Measurements from ENCODE around the gene BICRAL.
"Not testable (repeated sequence)": the region's sequence is repeated elsewhere in the genome, so short reads cannot be mapped to it uniquely, and the experiment has no call there.

The BICRAL gene, protein sequence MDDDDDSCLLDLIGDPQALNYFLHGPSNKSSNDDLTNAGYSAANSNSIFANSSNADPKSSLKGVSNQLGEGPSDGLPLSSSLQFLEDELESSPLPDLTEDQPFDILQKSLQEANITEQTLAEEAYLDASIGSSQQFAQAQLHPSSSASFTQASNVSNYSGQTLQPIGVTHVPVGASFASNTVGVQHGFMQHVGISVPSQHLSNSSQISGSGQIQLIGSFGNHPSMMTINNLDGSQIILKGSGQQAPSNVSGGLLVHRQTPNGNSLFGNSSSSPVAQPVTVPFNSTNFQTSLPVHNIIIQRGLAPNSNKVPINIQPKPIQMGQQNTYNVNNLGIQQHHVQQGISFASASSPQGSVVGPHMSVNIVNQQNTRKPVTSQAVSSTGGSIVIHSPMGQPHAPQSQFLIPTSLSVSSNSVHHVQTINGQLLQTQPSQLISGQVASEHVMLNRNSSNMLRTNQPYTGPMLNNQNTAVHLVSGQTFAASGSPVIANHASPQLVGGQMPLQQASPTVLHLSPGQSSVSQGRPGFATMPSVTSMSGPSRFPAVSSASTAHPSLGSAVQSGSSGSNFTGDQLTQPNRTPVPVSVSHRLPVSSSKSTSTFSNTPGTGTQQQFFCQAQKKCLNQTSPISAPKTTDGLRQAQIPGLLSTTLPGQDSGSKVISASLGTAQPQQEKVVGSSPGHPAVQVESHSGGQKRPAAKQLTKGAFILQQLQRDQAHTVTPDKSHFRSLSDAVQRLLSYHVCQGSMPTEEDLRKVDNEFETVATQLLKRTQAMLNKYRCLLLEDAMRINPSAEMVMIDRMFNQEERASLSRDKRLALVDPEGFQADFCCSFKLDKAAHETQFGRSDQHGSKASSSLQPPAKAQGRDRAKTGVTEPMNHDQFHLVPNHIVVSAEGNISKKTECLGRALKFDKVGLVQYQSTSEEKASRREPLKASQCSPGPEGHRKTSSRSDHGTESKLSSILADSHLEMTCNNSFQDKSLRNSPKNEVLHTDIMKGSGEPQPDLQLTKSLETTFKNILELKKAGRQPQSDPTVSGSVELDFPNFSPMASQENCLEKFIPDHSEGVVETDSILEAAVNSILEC

GRCh38 chr6:42781796-42782688 is at the start of gene BICRAL:
Gene BICRAL, plus strand, starts transcription at chr6:42782052. Its CDS starts 39,971 bp downstream, at chr6:42822023.
- ChIA-PET POLR2A (interaction anchor here (1.0 to 3.4 kb wide), 9 partner anchors 11 to 217 kb away, joined by 3 to 26 read pairs (median 4); partner anchors contain the start of genes RPL7L1 and TBCC), CTCF (interaction anchor here (1.2 kb wide), 1 partner anchor 120 kb away, joined by 4 read pairs; no protein-coding TSS in a partner anchor)
- TF ChIP-seq, protein P1, sequence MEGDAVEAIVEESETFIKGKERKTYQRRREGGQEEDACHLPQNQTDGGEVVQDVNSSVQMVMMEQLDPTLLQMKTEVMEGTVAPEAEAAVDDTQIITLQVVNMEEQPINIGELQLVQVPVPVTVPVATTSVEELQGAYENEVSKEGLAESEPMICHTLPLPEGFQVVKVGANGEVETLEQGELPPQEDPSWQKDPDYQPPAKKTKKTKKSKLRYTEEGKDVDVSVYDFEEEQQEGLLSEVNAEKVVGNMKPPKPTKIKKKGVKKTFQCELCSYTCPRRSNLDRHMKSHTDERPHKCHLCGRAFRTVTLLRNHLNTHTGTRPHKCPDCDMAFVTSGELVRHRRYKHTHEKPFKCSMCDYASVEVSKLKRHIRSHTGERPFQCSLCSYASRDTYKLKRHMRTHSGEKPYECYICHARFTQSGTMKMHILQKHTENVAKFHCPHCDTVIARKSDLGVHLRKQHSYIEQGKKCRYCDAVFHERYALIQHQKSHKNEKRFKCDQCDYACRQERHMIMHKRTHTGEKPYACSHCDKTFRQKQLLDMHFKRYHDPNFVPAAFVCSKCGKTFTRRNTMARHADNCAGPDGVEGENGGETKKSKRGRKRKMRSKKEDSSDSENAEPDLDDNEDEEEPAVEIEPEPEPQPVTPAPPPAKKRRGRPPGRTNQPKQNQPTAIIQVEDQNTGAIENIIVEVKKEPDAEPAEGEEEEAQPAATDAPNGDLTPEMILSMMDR (IDR thresholded peaks at IDR 0.05; ENCODE audit: insufficient read depth, low read length, missing control alignments): no peak
- H3K4me3 ChIP-seq (ENCODE audit: low read depth, low read length): peak within 1 kb of the TSS; percentile 76
- no peak for DNase-seq (ENCODE audit: low read depth, low spot score)

DNA sequence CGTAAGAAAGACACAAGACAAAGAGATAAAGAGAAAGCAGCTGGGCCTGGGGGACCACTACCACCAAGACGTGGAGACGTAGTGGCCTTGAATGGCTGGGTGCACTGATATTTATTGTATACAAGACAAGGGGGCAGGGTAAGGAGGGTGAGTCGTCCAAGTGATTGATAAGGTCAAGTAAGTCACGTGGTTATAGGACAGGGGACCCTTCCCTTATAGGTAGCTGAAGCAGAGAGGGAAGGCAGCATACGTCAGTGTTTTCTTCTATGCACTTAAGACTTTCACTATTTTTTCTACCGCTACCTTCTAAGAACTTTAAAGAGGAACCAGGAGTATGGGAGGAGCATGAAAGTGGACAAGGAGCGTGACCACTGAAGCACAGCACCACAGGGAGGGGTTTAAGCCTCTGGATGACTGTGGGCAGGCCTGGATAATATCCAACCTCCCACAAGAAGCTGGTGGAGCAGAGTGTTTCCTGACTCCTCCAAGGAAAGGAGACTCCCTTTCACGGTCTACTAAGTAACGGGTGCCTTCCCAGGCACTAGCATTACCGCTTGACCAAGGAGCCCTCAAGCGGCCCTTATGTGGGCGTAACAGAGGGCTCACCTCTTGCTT is 47.9 kb upstream of the BICRAL start:
- H3K4me3 ChIP-seq (ENCODE audit: low read depth, low read length); DNase-seq (ENCODE audit: low read depth, low spot score); POLR2A ChIA-PET: not testable (repeated sequence)
- CTCF ChIA-PET: interaction anchor here (0.6 to 3.8 kb wide), 3 partner anchors 8 to 166 kb away, joined by 3 to 21 read pairs (median 5); no protein-coding TSS in a partner anchor

DNA sequence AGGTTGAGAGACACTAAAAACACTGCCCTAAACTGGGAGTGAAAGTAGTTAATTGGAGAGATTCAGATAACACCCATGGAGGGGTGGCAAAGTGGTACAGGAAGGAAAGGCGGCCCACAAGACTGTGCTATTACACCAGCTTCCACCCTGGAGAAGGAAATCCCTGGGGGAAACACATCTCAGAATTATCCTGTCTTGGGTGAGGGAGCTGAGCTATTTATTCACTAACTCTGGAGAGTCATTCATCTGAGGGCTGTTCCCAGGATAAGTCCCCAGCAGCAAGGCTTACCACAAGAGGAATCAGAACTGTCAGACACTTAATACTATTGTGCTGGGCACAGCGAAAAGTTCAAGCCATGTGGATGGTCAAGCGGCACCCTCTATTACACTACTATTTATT is 45.9 kb upstream of the BICRAL start:
- H3K4me3 ChIP-seq (ENCODE audit: low read depth, low read length): no peak overlapping the region
- ChIA-PET CTCF (interaction anchor here (3.8 kb wide), 1 partner anchor 10 kb away, joined by 21 read pairs; no protein-coding TSS in a partner anchor), POLR2A (no interaction called here)
- TF ChIP-seq, protein P1 (IDR thresholded peaks at IDR 0.05; ENCODE audit: insufficient read depth, low read length, missing control alignments): no peak
- DNase-seq (ENCODE audit: low read depth, low spot score): no peak

DNA sequence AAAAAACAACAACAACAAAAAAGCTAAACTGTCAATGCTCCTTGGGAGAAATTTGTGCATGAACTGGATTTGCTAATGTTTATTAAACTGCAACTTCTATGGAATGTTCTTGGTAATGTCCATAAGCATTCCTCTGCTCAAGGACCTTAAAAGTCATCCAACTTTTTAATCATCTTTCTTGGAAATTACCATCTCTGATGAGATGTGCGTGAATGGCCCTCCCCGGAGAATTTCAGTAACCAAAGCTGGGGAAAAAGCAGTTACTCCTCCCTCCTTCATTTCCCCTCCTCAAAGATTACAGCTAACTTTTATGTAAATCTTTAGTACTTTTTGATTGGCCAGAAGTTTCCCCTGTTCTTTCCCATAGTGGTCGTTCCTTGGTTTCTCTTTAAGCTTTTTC is 41.1 kb upstream of the BICRAL start:
- TF ChIP-seq, protein P1 (IDR thresholded peaks at IDR 0.05; ENCODE audit: insufficient read depth, low read length, missing control alignments): no peak
- DNase-seq (ENCODE audit: low read depth, low spot score): no peak
- CTCF ChIA-PET: interaction anchor here (1.1 to 3.8 kb wide), 2 partner anchors 15 to 158 kb away, joined by 3 to 25 read pairs; no protein-coding TSS in a partner anchor
- POLR2A ChIA-PET: no interaction called here
- no peak overlapping the region for H3K4me3 ChIP-seq (ENCODE audit: low read depth, low read length)

- ChIA-PET POLR2A (interaction anchor here (1.3 kb wide), 1 partner anchor 40 kb away, joined by 3 read pairs; no protein-coding TSS in a partner anchor), CTCF (interaction anchor here (0.9 to 3.8 kb wide), 6 partner anchors 12 to 135 kb away, joined by 3 to 25 read pairs (median 5); no protein-coding TSS in a partner anchor)
- TF ChIP-seq, protein P1 (IDR thresholded peaks at IDR 0.05; ENCODE audit: insufficient read depth, low read length, missing control alignments): no peak
- H3K4me3 ChIP-seq (ENCODE audit: low read depth, low read length): no peak overlapping the region
- DNase-seq (ENCODE audit: low read depth, low spot score): no peak
These were observed 39.5 kb upstream of the BICRAL start for GRCh38 chr6:42742116-42742894.
